GM19328 (cell line): ENCODE measurements around the gene RPAIN.

Experiments
- ATAC-seq: cut with Tn5 transposase; IDR thresholded peaks from one replicate; pipeline ENCODE4 v1.9.1; 2021; ENCODE audit warnings: mild to moderate bottlenecking, moderate library complexity; ENCODE audit not compliant: unreplicated experiment

The RPAIN gene

GRCh38 chr17:5419959-5420653, at the start of gene RPAIN:
Gene RPAIN, plus strand, starts transcription at chr17:5420182. Its CDS starts 29 bp downstream, at chr17:5420211.
- peak; percentile 51 for ATAC-seq

GRCh38 chr17:5370411-5370810, 49.6 kb upstream of the RPAIN start:
- no peak for ATAC-seq

GRCh38 chr17:5373112-5373511, 46.9 kb upstream of the RPAIN start:
- no peak for ATAC-seq

GRCh38 chr17:5378566-5379207, 41.3 kb upstream of the RPAIN start:
- no peak for ATAC-seq

GRCh38 chr17:5379351-5380107, 40.5 kb upstream of the RPAIN start:
- ATAC-seq = no peak

GRCh38 chr17:5380491-5381135, 39.4 kb upstream of the RPAIN start:
- ATAC-seq = no peak

- ATAC-seq = no peak
Measured at GRCh38 chr17:5381542-5381941, 38.4 kb upstream of the RPAIN start.

GRCh38 chr17:5391678-5392077, 28.3 kb upstream of the RPAIN start:
- ATAC-seq = no peak

GRCh38 chr17:5396612-5397011, 23.4 kb upstream of the RPAIN start:
- no peak for ATAC-seq

GRCh38 chr17:5399767-5400166, 20.2 kb upstream of the RPAIN start:
- no peak for ATAC-seq

GRCh38 chr17:5405400-5405799, 14.6 kb upstream of the RPAIN start:
- ATAC-seq = no peak

- ATAC-seq = no peak
Measured at GRCh38 chr17:5408186-5408585, 11.8 kb upstream of the RPAIN start.

GRCh38 chr17:5410594-5411272, 9.2 kb upstream of the RPAIN start:
- no peak for ATAC-seq

GRCh38 chr17:5413682-5414081, 6.3 kb upstream of the RPAIN start:
- ATAC-seq = no peak

GRCh38 chr17:5416901-5417300, 3.1 kb upstream of the RPAIN start:
- ATAC-seq = no peak

GRCh38 chr17:5418858-5419355, 1.1 kb upstream of the RPAIN start:
- ATAC-seq = peak; percentile 19

GRCh38 chr17:5419356-5419958, 525 bp upstream of the RPAIN start, which contains the start of gene NUP88:
Gene NUP88, minus strand, starts transcription at chr17:5419662. Its CDS starts 12 bp downstream, at chr17:5419650.
- peak; percentile 84 for ATAC-seq

GRCh38 chr17:5422505-5422904, 2.5 kb downstream of the RPAIN start:
- no peak for ATAC-seq

GRCh38 chr17:5424909-5425308, 4.9 kb downstream of the RPAIN start:
- ATAC-seq = no peak

GRCh38 chr17:5425826-5426225, 5.8 kb downstream of the RPAIN start:
- no peak for ATAC-seq
